HCT116 (cell line): ENCODE results near the gene ZNF747. TPM values are rescaled to one million over a fixed set of nuclear protein-coding genes. Genes with fewer than 3 reads are reported as not detected.

Source experiments
- ATAC-seq: fragments of 200-7000 bp; cut with Tn5 transposase; 2 replicates; pipeline ENCODE4 v1.9.1; 2020; ENCODE audit warnings: mild to moderate bottlenecking, moderate library complexity
- BruUV-seq: library from RNA; stranded (reverse); fragments of 400-500 nt; replicated peaks from 2 replicates; lab custom pipeline; 2021; lab: Mats Ljungman, UMichigan
- CTCF ChIA-PET: fragments of 300-600 bp; sonication (Branson Sonifier 250); formaldehyde crosslinking; loops from one replicate; lab custom pipeline; 2021; ENCODE audit warnings: antibody characterized with exemption; lab: Charles Lee
- POLR2A ChIA-PET: fragments of 300-600, 350-600 bp; sonication (Branson Sonifier 250); formaldehyde crosslinking; loops from one replicate; lab custom pipeline; 2021; ENCODE audit warnings: antibody characterized with exemption; lab: Charles Lee
- RAD21 ChIA-PET, 2 experiments: fragments of 300-600 bp; sonication (Branson Sonifier 250); formaldehyde crosslinking; loops; one replicate each; lab custom pipeline; 2023; ENCODE audit warnings: low total read pairs in 2 of 2; ENCODE audit not compliant: uncharacterized antibody in 2 of 2, unreplicated experiment in 2 of 2, low non-redundant PET in 1 of 2; lab: Charles Lee
- DNase-seq: peaks from one replicate; pipeline ENCODE4 v3.0.0-alpha.2; 2010; ENCODE audit warnings: low read depth, low spot score
- H2AFZ ChIP-seq: fragments of 200-600 bp; shearing (Covaris generic), sonication (generic); 2 replicates; pipeline ENCODE4 v1.6.1; 2017; ENCODE audit warnings: low read depth, mixed run types, mixed read lengths, antibody characterized with exemption, low read length; ENCODE audit not compliant: poor library complexity, severe bottlenecking
- H3K27ac ChIP-seq: 2 replicates; pipeline ENCODE4 v1.5.1; 2012; ENCODE audit warnings: low read depth, low read length
- H3K27me3 ChIP-seq: fragments of 200-600 bp; sonication (generic); 2 replicates; pipeline ENCODE4 v1.6.1; 2016; ENCODE audit warnings: mixed run types, low read length, mixed read lengths; ENCODE audit not compliant: insufficient read depth
- H3K36me3 ChIP-seq, 2 experiments: fragments of 200-500 bp in 1 of 2; fragments of 200-600 bp in 1 of 2; sonication (Bioruptor generic) in 1 of 2; sonication (generic) in 1 of 2; 2 replicates each; pipeline versions ENCODE4 v1.5.1 to v1.6.1; 2014 to 2016; ENCODE audit warnings: low read length in 2 of 2, inconsistent platforms in 1 of 2, mixed read lengths in 1 of 2, mixed run types in 1 of 2; ENCODE audit not compliant: insufficient read depth in 2 of 2, control insufficient read depth in 1 of 2
- H3K4me1 ChIP-seq, 2 experiments: fragments of 200-600 bp in 1 of 2; sonication (generic) in 1 of 2; 2 replicates each; pipeline versions ENCODE4 v1.5.1 to v1.6.1; 2012 to 2017; ENCODE audit warnings: low read length in 2 of 2, inconsistent platforms in 1 of 2, mild to moderate bottlenecking in 1 of 2, mixed read lengths in 1 of 2, mixed run types in 1 of 2, moderate library complexity in 1 of 2; ENCODE audit not compliant: insufficient read depth in 2 of 2, control insufficient read depth in 1 of 2
- H3K4me2 ChIP-seq: fragments of 200-600 bp; sonication (generic); 2 replicates; pipeline ENCODE4 v1.6.1; 2017; ENCODE audit warnings: mixed run types, low read length, mixed read lengths
- H3K4me3 ChIP-seq, 2 experiments: fragments of 200-600 bp in 1 of 2; sonication (generic) in 1 of 2; replicated peaks in 1 of 2; 2 replicates each; pipeline ENCODE4 v1.5.1; 2011 to 2016; ENCODE audit warnings: low read length in 2 of 2, control low read depth in 1 of 2, low read depth in 1 of 2, mild to moderate bottlenecking in 1 of 2, mixed read lengths in 1 of 2, mixed run types in 1 of 2
- H3K79me2 ChIP-seq: fragments of 200-600 bp; sonication (generic); 2 replicates; pipeline ENCODE4 v1.6.1; 2017; ENCODE audit warnings: mild to moderate bottlenecking, mixed run types, low read length, moderate library complexity, mixed read lengths; ENCODE audit not compliant: insufficient read depth
- H3K9ac ChIP-seq: fragments of 200-600 bp; sonication (generic); 2 replicates; pipeline ENCODE4 v1.6.1; 2016; ENCODE audit warnings: low read length, mixed read lengths
- H3K9me2 ChIP-seq: fragments of 200-600 bp; sonication (generic), shearing (Covaris generic); 2 replicates; pipeline ENCODE4 v1.6.1; 2017; ENCODE audit warnings: mixed run types, mild to moderate bottlenecking, moderate library complexity; ENCODE audit not compliant: insufficient read depth
- H3K9me3 ChIP-seq, 2 experiments: fragments of 200-500 bp in 1 of 2; fragments of 200-600 bp in 1 of 2; sonication (Bioruptor generic) in 1 of 2; sonication (generic) in 1 of 2; 2 replicates each; pipeline ENCODE4 v1.6.1; 2014 to 2017; ENCODE audit warnings: low read length in 2 of 2, mixed read lengths in 2 of 2, inconsistent platforms in 1 of 2, low read depth in 1 of 2, mild to moderate bottlenecking in 1 of 2, mixed run types in 1 of 2, moderate library complexity in 1 of 2; ENCODE audit not compliant: control insufficient read depth in 1 of 2, insufficient read depth in 1 of 2
- H4K20me1 ChIP-seq: fragments of 200-600 bp; sonication (generic), shearing (Covaris generic); 2 replicates; pipeline ENCODE4 v1.6.1; 2017; ENCODE audit warnings: mixed run types, mild to moderate bottlenecking, moderate library complexity; ENCODE audit not compliant: insufficient read depth
- EGR1 ChIP-seq: IDR thresholded peaks from 2 replicates; pipeline ENCODE4 v1.6.1; 2012; ENCODE audit warnings: low read depth
- ELF1 ChIP-seq: IDR thresholded peaks from 2 replicates; pipeline ENCODE4 v1.6.1; 2012; ENCODE audit warnings: low read depth, borderline replicate concordance
- EZH2 ChIP-seq: fragments of 200-600 bp; sonication (generic); IDR thresholded peaks from 2 replicates; pipeline ENCODE4 v1.6.1; 2017; ENCODE audit warnings: antibody characterized with exemption, mixed run types
- EZH2phosphoT487 ChIP-seq: fragments of 200-600 bp; IDR thresholded peaks from 2 replicates; pipeline ENCODE4 v1.6.1; 2018; ENCODE audit warnings: antibody characterized with exemption, borderline replicate concordance
- FOSL1 ChIP-seq: IDR thresholded peaks from 2 replicates; pipeline ENCODE4 v1.6.1; 2012; ENCODE audit warnings: low read depth
- JUND ChIP-seq: IDR thresholded peaks from 2 replicates; pipeline ENCODE4 v1.6.1; 2012
- POLR2AphosphoS5 ChIP-seq: IDR thresholded peaks from 2 replicates; pipeline ENCODE4 v1.6.1; 2011; ENCODE audit warnings: mild to moderate bottlenecking, low read depth, low read length, moderate library complexity
- RAD21 ChIP-seq: IDR thresholded peaks from 2 replicates; pipeline ENCODE4 v1.6.1; 2012; ENCODE audit warnings: low read depth, mild to moderate bottlenecking
- REST ChIP-seq: IDR thresholded peaks from 2 replicates; pipeline ENCODE4 v1.6.1; 2012; ENCODE audit warnings: low read depth
- SIN3A ChIP-seq: IDR thresholded peaks from 2 replicates; pipeline ENCODE4 v1.6.1; 2012; ENCODE audit warnings: low read depth
- SP1 ChIP-seq: IDR thresholded peaks from 2 replicates; pipeline ENCODE4 v1.6.1; 2012; ENCODE audit warnings: low read depth
- TCF7L2 ChIP-seq: IDR thresholded peaks from 2 replicates; pipeline ENCODE4 v1.7.0; 2011; ENCODE audit warnings: borderline replicate concordance, inconsistent platforms; ENCODE audit not compliant: insufficient read depth, insufficient read length; ENCODE audit errors: extremely low read depth
- YY1 ChIP-seq: IDR thresholded peaks from 2 replicates; pipeline ENCODE4 v1.6.1; 2011; ENCODE audit warnings: low read length, low read depth, moderate library complexity, mild to moderate bottlenecking; ENCODE audit not compliant: insufficient replicate concordance; ENCODE audit errors: extremely low read depth
- ZFX ChIP-seq: fragments of 450-650 bp; IDR thresholded peaks from 2 replicates; pipeline ENCODE4 v1.6.1; 2017
- ZNF274 ChIP-seq: fragments of 200-500 bp; sonication (Bioruptor generic); IDR thresholded peaks from 2 replicates; pipeline ENCODE4 v1.6.1; 2014; ENCODE audit warnings: mild to moderate bottlenecking, low read depth, low read length, inconsistent platforms
- intact Hi-C: fragments of 100-400 bp; cut with micrococcal nuclease; formaldehyde crosslinking; loops from 2 replicates; pipeline ENCODE4 v1.10.0; 2022
- total RNA-seq: library from RNA; stranded (reverse); gene quantifications from one replicate; pipeline ENCODE4 v1.2.1, GENCODE V29; 2021; ENCODE audit not compliant: unreplicated experiment
- TF ChIP-seq, protein P1 (sequence below): IDR thresholded peaks from 2 replicates; pipeline ENCODE4 v1.6.1; 2012
- TF ChIP-seq, protein P2 (sequence below): IDR thresholded peaks from 2 replicates; pipeline ENCODE4 v1.6.1; 2012

ZNF747 gene
- total RNA-seq, 1 experiment from 2014 or later = 2.1 TPM

DNA sequence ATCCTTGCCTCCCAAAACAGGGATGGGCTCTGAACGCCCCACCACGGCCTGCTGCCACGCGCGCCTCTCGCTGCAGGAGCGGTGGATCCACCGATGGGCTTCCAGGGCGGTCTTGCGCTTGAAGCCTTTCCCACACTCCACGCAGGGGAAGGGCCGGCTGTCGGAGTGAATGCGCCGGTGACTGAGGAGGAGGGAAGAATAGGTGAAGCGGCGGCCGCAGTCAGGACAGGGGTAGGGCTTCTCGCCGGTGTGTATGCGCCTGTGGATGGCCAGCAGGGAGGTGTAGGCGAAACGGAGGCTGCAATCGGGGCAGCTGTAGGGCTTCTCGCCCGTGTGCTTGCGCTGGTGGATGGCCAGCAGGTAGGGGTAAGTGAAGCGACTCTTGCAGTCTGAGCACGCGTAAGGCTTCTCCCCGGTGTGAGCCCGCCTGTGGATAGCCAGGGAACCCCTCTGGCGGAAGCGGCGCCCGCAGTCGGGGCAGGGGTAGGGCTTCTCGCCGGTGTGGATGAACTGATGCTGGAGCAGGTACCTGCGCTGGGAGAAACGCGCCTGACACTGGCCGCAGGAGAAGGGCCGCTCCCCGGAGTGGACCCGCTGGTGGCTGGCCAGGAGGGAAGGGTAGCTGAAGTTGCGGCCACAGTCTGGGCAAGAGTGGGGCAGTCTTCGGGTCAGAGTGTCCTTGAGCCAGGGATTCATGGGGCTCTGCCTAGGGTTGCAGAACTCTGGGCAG, 48.1 kb upstream of the ZNF747 start:
- H2AFZ ChIP-seq = no peak overlapping the region
- ChIA-PET CTCF (no interaction called here), RAD21 (no interaction called here), POLR2A (no interaction called here)
- no peak overlapping the region for H3K27ac ChIP-seq
- DNase-seq = no peak
- no peaks in the 10 kb centered on the region for H3K9me3 ChIP-seq
- TF ChIP-seq, protein P1, sequence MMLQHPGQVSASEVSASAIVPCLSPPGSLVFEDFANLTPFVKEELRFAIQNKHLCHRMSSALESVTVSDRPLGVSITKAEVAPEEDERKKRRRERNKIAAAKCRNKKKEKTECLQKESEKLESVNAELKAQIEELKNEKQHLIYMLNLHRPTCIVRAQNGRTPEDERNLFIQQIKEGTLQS = no peak
- TF ChIP-seq JUND = no peak
- TF ChIP-seq ZFX = no peak
- no peak for TF ChIP-seq EZH2phosphoT487
- TF ChIP-seq SIN3A = no peak
- no peak for TF ChIP-seq POLR2AphosphoS5
- TF ChIP-seq ZNF274 = no peak
- no peak for TF ChIP-seq ELF1
- no peaks in the 10 kb centered on the region for H3K36me3 ChIP-seq
- no peaks in the 10 kb centered on the region for H3K79me2 ChIP-seq
- no TSS peak for BruUV-seq
- H4K20me1 ChIP-seq = no peaks in the 10 kb centered on the region
- H3K27me3 ChIP-seq = no peaks in the 10 kb centered on the region
- intact Hi-C loops = no loop called here
- H3K4me3 ChIP-seq = no peak overlapping the region
- peaks cover 0 to 6% of the 10 kb centered on the region in 2 experiments; a peak in 2 of 4 replicates for H3K4me1 ChIP-seq
- no peak overlapping the region for H3K9ac ChIP-seq
- no peak overlapping the region for H3K4me2 ChIP-seq
- no peaks in the 10 kb centered on the region for H3K9me2 ChIP-seq
- ATAC-seq = no peak

DNA sequence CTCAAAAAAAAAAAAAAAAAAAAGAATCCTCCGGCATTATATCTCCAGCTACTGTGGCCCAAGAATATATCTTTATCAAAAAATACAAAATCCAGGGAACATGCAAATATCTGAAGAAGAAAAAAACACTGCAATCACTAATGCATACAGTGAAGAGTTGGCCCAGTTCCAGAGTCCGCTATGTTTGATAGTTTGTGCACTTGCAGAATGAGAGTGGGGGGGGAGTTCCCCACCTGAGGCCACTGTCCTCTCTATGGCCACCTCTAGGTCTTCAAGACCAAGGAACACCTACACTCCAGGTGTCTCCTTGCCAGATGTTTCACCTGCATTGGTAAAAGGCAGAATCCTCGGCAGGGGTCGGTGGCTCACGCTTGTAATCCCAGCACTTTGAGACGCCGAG, 46.8 kb upstream of the ZNF747 start:
- H3K9me2 ChIP-seq = no peaks in the 10 kb centered on the region
- H3K4me3 ChIP-seq = no peak overlapping the region
- intact Hi-C loops = no loop called here
- no peak overlapping the region for H2AFZ ChIP-seq
- no TSS peak for BruUV-seq
- no peak overlapping the region for H3K27ac ChIP-seq
- DNase-seq (no peak), ATAC-seq (no peak)
- RAD21 ChIA-PET = no interaction called here
- H3K9ac ChIP-seq = no peak overlapping the region
- H3K4me1 ChIP-seq = peaks cover 0 to 6% of the 10 kb centered on the region in 2 experiments; a peak in 2 of 4 replicates
- H4K20me1 ChIP-seq = no peaks in the 10 kb centered on the region
- H3K9me3 ChIP-seq = no peaks in the 10 kb centered on the region
- no peaks in the 10 kb centered on the region for H3K79me2 ChIP-seq
- CTCF ChIA-PET = no interaction called here
- H3K27me3 ChIP-seq = no peaks in the 10 kb centered on the region
- no peak overlapping the region for H3K4me2 ChIP-seq
- POLR2A ChIA-PET = no interaction called here
- H3K36me3 ChIP-seq = no peaks in the 10 kb centered on the region; a peak in 1 of 4 replicates
- TF ChIP-seq YY1 (no peak), EZH2phosphoT487 (no peak), SP1 (no peak), POLR2AphosphoS5 (no peak), REST (no peak), EGR1 (no peak), SIN3A (no peak), TCF7L2 (no peak), RAD21 (no peak), EZH2 (no peak), FOSL1 (no peak)
- TF ChIP-seq, protein P1 = no peak
- TF ChIP-seq, protein P2, sequence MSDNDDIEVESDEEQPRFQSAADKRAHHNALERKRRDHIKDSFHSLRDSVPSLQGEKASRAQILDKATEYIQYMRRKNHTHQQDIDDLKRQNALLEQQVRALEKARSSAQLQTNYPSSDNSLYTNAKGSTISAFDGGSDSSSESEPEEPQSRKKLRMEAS = no peak
